Measurements from ENCODE around the gene GCNT1. TPM values are rescaled to one million over a fixed set of nuclear protein-coding genes. Genes with fewer than 3 reads are reported as not detected.
"Not testable (repeated sequence)": the region's sequence is repeated elsewhere in the genome, so short reads cannot be mapped to it uniquely, and the experiment has no call there.

GCNT1 gene
- total RNA-seq, 4 donors from 2014 or later, result 5.7 to 45.2 (median 18.0) TPM

- ATAC-seq (ENCODE audit: low FRiP score), result no peak
- TF ChIP-seq, protein P1, sequence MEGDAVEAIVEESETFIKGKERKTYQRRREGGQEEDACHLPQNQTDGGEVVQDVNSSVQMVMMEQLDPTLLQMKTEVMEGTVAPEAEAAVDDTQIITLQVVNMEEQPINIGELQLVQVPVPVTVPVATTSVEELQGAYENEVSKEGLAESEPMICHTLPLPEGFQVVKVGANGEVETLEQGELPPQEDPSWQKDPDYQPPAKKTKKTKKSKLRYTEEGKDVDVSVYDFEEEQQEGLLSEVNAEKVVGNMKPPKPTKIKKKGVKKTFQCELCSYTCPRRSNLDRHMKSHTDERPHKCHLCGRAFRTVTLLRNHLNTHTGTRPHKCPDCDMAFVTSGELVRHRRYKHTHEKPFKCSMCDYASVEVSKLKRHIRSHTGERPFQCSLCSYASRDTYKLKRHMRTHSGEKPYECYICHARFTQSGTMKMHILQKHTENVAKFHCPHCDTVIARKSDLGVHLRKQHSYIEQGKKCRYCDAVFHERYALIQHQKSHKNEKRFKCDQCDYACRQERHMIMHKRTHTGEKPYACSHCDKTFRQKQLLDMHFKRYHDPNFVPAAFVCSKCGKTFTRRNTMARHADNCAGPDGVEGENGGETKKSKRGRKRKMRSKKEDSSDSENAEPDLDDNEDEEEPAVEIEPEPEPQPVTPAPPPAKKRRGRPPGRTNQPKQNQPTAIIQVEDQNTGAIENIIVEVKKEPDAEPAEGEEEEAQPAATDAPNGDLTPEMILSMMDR (IDR thresholded peaks at IDR 0.05), result no peak
- no peak for DNase-seq (ENCODE audit: low spot score)
These were observed 7.3 kb downstream of the GCNT1 start for GRCh38 chr9:76466299-76466605.

- DNase-seq (ENCODE audit: low spot score), result no peak
- no peak for ATAC-seq (ENCODE audit: low FRiP score)
- TF ChIP-seq, protein P1 (IDR thresholded peaks at IDR 0.05), result no peak
These were observed 15.4 kb downstream of the GCNT1 start for GRCh38 chr9:76474419-76474818.

DNA sequence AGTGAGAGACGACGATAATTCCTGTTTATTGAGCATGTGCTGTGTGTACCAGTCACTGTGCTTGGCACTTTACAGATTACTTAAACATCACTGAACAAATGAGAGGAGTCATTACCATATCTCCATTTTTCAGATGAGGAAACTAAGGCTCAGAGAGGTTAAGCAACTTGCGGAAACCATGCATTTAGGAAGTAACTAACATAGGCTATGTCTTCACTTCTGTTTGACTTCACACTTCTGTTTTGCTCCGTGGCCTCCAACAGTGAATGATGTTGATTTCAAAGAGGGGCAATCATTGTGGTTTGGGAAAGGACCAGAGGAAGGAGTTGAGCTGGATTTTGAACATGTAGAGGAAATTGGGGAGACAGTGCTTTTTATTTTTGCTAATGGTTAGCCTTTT, 16.7 kb downstream of the GCNT1 start:
- TF ChIP-seq, protein P1 (IDR thresholded peaks at IDR 0.05), result no peak
- ATAC-seq (ENCODE audit: low FRiP score), result no peak
- DNase-seq (ENCODE audit: low spot score), result no peak

GRCh38 chr9:76477818-76478217, 18.8 kb downstream of the GCNT1 start:
- not testable (repeated sequence) for DNase-seq (ENCODE audit: low spot score); ATAC-seq (ENCODE audit: low FRiP score)

DNA sequence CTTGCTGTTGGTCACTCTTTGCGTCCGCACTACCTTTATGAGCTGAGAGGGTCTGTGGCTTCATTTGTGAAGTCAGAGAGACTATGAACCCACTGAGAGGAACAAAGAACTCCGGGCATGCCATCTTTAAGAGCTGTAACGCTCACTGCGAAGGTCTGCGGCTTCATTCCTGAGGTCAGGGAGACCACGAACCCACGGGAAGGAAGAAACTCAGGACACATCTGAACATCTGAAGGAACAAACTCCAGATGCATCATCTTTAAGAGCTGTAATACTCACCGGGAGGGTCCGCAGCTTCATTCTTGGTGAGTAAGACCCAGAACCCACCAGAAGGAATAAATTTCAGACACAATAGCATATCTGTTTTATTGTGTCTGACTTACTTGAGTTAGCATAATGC, 19.2 kb downstream of the GCNT1 start:
- TF ChIP-seq, protein P1 (IDR thresholded peaks at IDR 0.05), result no peak
- ATAC-seq (ENCODE audit: low FRiP score) (no peak), DNase-seq (ENCODE audit: low spot score) (no peak)

DNA sequence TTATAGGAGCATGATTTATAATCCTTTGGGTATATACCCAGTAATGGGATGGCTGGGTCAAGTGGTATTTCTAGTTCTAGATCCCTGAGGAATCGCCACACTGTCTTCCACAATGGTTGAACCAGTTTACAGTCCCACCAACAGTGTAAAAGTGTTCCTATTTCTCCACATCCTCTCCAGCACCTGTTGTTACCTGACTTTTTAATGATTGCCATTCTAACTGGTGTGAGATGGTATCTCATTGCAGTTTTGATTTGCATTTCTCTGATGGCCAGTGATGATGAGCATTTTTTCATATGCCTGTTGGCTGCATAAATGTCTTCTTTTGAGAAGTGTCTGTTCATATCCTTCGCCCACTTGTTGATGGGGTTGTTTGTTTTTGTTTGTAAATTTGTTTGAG, 20.4 kb downstream of the GCNT1 start:
- DNase-seq (ENCODE audit: low spot score); ATAC-seq (ENCODE audit: low FRiP score): not testable (repeated sequence)

GRCh38 chr9:76486151-76486550, 27.2 kb downstream of the GCNT1 start:
- ATAC-seq (ENCODE audit: low FRiP score), result no peak
- TF ChIP-seq, protein P1 (IDR thresholded peaks at IDR 0.05), result no peak

GRCh38 chr9:76490249-76490990, 31.4 kb downstream of the GCNT1 start:
- TF ChIP-seq, protein P1 (IDR thresholded peaks at IDR 0.05), result no peak
- DNase-seq (ENCODE audit: low spot score), result no peak
- no peak for ATAC-seq (ENCODE audit: low FRiP score)

More at GRCh38 chr9:76486151-76486550, 27.2 kb downstream of the GCNT1 start:
- no peak for DNase-seq (ENCODE audit: low spot score)

GRCh38 chr9:76491056-76491455, 32.1 kb downstream of the GCNT1 start:
- DNase-seq (ENCODE audit: low spot score); ATAC-seq (ENCODE audit: low FRiP score): not testable (repeated sequence)

DNA sequence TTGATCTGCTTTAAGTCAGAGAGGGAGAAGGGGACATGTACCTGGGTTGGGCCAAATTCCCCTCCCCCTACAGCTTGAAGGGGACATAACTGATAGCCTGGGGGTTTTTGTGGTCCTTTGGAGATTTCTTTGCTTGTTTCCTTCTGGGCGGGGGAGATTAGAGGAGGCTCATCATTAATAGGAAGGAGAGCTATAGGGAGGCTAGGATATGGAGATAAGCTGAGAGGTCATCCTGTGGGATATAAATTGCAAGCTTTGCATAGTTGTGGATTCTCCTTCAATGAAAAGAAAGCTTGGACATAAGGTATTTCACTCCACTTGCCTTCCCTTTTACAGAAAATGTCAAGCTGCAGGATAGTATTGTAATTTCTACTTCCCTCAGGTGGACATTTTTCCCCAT, 34.5 kb downstream of the GCNT1 start:
- DNase-seq (ENCODE audit: low spot score); ATAC-seq (ENCODE audit: low FRiP score): not testable (repeated sequence)

All from omental fat pad (tissue), 4 donors.